Fibroblast of mammary gland (primary cell): ENCODE data around the gene COQ8B.

Experiments used
- DNase-seq: peaks from one replicate; pipeline ENCODE4 v3.0.0-alpha.2; 2010; ENCODE audit warnings: low read depth
- H3K4me3 ChIP-seq: 2 replicates; pipeline ENCODE4 v1.5.1; 2011; ENCODE audit warnings: low read depth, mild to moderate bottlenecking, low read length, moderate library complexity; ENCODE audit not compliant: control insufficient read depth
- TF ChIP-seq, protein P1 (sequence below): conservative IDR thresholded peaks from 2 replicates; pipeline ENCODE4 v1.5.1; 2011; ENCODE audit warnings: low read depth, low read length, inconsistent platforms; ENCODE audit not compliant: control insufficient read depth, insufficient read depth

The COQ8B gene

GRCh38 chr19:40742477-40742876, 25.8 kb upstream of the COQ8B start:
- DNase-seq, result no peak
- TF ChIP-seq, protein P1, sequence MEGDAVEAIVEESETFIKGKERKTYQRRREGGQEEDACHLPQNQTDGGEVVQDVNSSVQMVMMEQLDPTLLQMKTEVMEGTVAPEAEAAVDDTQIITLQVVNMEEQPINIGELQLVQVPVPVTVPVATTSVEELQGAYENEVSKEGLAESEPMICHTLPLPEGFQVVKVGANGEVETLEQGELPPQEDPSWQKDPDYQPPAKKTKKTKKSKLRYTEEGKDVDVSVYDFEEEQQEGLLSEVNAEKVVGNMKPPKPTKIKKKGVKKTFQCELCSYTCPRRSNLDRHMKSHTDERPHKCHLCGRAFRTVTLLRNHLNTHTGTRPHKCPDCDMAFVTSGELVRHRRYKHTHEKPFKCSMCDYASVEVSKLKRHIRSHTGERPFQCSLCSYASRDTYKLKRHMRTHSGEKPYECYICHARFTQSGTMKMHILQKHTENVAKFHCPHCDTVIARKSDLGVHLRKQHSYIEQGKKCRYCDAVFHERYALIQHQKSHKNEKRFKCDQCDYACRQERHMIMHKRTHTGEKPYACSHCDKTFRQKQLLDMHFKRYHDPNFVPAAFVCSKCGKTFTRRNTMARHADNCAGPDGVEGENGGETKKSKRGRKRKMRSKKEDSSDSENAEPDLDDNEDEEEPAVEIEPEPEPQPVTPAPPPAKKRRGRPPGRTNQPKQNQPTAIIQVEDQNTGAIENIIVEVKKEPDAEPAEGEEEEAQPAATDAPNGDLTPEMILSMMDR, result no peak
- H3K4me3 ChIP-seq, result no peak overlapping the region

GRCh38 chr19:40741527-40742390, 25.1 kb upstream of the COQ8B start:
- no peak overlapping the region for H3K4me3 ChIP-seq
- TF ChIP-seq, protein P1, result no peak
- DNase-seq, result no peak

- peak; percentile 81 for DNase-seq
These were observed 24.1 kb upstream of the COQ8B start for GRCh38 chr19:40740747-40741146.

DNA sequence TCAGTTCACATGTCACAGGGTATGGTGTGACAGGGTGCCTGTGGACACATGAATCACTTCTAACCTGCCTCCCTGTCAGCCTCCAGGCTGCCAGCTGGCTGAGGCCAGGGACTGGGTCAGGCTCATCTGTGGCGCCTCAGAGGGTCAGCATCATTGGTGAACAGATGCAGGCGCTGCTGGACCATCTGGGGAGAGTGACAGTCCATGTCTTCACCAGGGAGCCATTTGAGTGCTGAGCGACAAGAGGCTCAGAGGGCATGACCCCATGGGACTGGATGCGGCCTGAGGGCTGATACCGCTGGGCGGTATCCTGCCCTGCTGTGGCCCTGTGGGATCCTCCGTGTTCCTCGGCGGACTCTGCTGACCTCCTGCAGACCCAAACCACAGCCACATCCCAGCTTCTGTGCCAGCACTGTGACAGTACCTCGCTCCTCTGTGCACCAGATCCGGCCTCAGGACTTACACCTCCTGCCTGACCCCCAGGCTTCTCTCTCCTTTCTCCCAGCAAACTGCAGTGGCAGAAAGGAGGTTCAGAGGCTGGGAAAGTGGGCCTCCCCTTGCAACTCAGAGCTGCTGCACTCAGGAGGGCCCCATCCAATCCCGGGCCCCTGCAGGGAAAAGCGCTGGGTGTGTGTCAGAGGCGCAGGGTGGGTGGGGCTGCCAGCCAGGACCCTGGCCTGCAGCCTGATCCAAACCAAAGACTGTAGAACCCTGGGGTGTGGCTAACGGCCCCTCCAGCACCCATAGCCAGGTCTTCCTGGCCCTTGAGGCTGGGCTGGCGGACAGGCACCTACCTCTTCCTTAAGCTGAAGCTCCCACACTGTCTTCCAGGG, 23.4 kb upstream of the COQ8B start:
- H3K4me3 ChIP-seq, result no peak overlapping the region
- peak; percentile 19 for DNase-seq
- TF ChIP-seq, protein P1, result no peak

More at GRCh38 chr19:40740747-40741146, 24.1 kb upstream of the COQ8B start:
- TF ChIP-seq, protein P1, result no peak
- H3K4me3 ChIP-seq, result no peak overlapping the region

GRCh38 chr19:40739030-40739839, 22.5 kb upstream of the COQ8B start:
- TF ChIP-seq, protein P1, result no peak
- no peak for DNase-seq
- H3K4me3 ChIP-seq, result no peak overlapping the region

- no peak for DNase-seq
- TF ChIP-seq, protein P1, result no peak
These were observed 20.5 kb upstream of the COQ8B start for GRCh38 chr19:40737102-40737644.

More at GRCh38 chr19:40737102-40737644, 20.5 kb upstream of the COQ8B start:
- H3K4me3 ChIP-seq, result no peak overlapping the region
